ENCODE data around the gene PACRG. TPM values are rescaled to one million over a fixed set of nuclear protein-coding genes. Genes with fewer than 3 reads are reported as not detected.

The PACRG gene
- total RNA-seq, 1 donor from 2014 or later: 7.9 TPM

- DNase-seq (ENCODE audit: missing footprints) (no peak), ATAC-seq (no peak)
- intact Hi-C loops (cut with DNase I): no loop called here
Measured at GRCh38 chr6:162898011-162898410, 170.2 kb downstream of the PACRG start.

- intact Hi-C loops (cut with DNase I): no loop called here
- DNase-seq (ENCODE audit: missing footprints) (no peak), ATAC-seq (peak; percentile 44)
Measured at GRCh38 chr6:162899148-162899547, 171.4 kb downstream of the PACRG start.

GRCh38 chr6:162900503-162900902 lies 172.7 kb downstream of the PACRG start:
- no peak for ATAC-seq
- intact Hi-C loops (cut with DNase I): no loop called here
- no peak for DNase-seq (ENCODE audit: missing footprints)

GRCh38 chr6:162904069-162904663 lies 176.4 kb downstream of the PACRG start:
- intact Hi-C loops (cut with DNase I): no loop called here
- DNase-seq (ENCODE audit: missing footprints) (no peak), ATAC-seq (no peak)

- intact Hi-C loops (cut with DNase I): no loop called here
- ATAC-seq (no peak), DNase-seq (ENCODE audit: missing footprints) (no peak)
Measured at GRCh38 chr6:162906479-162906878, 178.7 kb downstream of the PACRG start.

- intact Hi-C loops (cut with DNase I): no loop called here
- ATAC-seq (no peak), DNase-seq (ENCODE audit: missing footprints) (no peak)
Measured at GRCh38 chr6:162907876-162908481, 180.2 kb downstream of the PACRG start.

GRCh38 chr6:162913206-162913605 lies 185.4 kb downstream of the PACRG start:
- intact Hi-C loops (cut with DNase I): no loop called here
- no peak for DNase-seq (ENCODE audit: missing footprints)
- ATAC-seq: no peak

- intact Hi-C loops (cut with DNase I): no loop called here
- ATAC-seq: no peak
- DNase-seq (ENCODE audit: missing footprints): no peak
Measured at GRCh38 chr6:162917506-162917905, 189.7 kb downstream of the PACRG start.

- DNase-seq (ENCODE audit: missing footprints) (no peak), ATAC-seq (no peak)
- intact Hi-C loops (cut with DNase I): no loop called here
Measured at GRCh38 chr6:162921062-162921461, 193.3 kb downstream of the PACRG start.

GRCh38 chr6:162921510-162922040 lies 193.8 kb downstream of the PACRG start:
- DNase-seq (ENCODE audit: missing footprints) (no peak), ATAC-seq (no peak)
- intact Hi-C loops (cut with DNase I): no loop called here

- intact Hi-C loops (cut with DNase I): no loop called here
- DNase-seq (ENCODE audit: missing footprints) (no peak), ATAC-seq (no peak)
Measured at GRCh38 chr6:162922563-162923166, 194.9 kb downstream of the PACRG start.

GRCh38 chr6:162934844-162935243 lies 207.1 kb downstream of the PACRG start:
- no peak for DNase-seq (ENCODE audit: missing footprints)
- ATAC-seq: no peak
- intact Hi-C loops (cut with DNase I): no loop called here

GRCh38 chr6:162940426-162940825 lies 212.7 kb downstream of the PACRG start:
- peak; percentile 39 for ATAC-seq

GRCh38 chr6:162941128-162941527 lies 213.4 kb downstream of the PACRG start:
- intact Hi-C loops (cut with DNase I): no loop called here
- no peak for ATAC-seq
- DNase-seq (ENCODE audit: missing footprints): no peak

More at GRCh38 chr6:162940426-162940825, 212.7 kb downstream of the PACRG start:
- no peak for DNase-seq (ENCODE audit: missing footprints)
- intact Hi-C loops (cut with DNase I): no loop called here

- DNase-seq (ENCODE audit: missing footprints): no peak
- intact Hi-C loops (cut with DNase I): no loop called here
- ATAC-seq: no peak
Measured at GRCh38 chr6:162942866-162943265, 215.1 kb downstream of the PACRG start.

GRCh38 chr6:162943369-162943768 lies 215.6 kb downstream of the PACRG start:
- DNase-seq (ENCODE audit: missing footprints) (no peak), ATAC-seq (no peak)

GRCh38 chr6:162951164-162951743 lies 223.5 kb downstream of the PACRG start:
- intact Hi-C loops (cut with DNase I): no loop called here
- ATAC-seq (no peak), DNase-seq (ENCODE audit: missing footprints) (no peak)

More at GRCh38 chr6:162943369-162943768, 215.6 kb downstream of the PACRG start:
- intact Hi-C loops (cut with DNase I): no loop called here

GRCh38 chr6:162952423-162952822 lies 224.6 kb downstream of the PACRG start:
- DNase-seq (ENCODE audit: missing footprints) (no peak), ATAC-seq (no peak)
- intact Hi-C loops (cut with DNase I): no loop called here

- intact Hi-C loops (cut with DNase I): no loop called here
- DNase-seq (ENCODE audit: missing footprints) (no peak), ATAC-seq (peak; percentile 63)
Measured at GRCh38 chr6:162957062-162957461, 229.3 kb downstream of the PACRG start.
